CD4-positive, alpha-beta T cell (primary cell): ENCODE data around the gene DDX17. TPM values are rescaled to one million over a fixed set of nuclear protein-coding genes. Genes with fewer than 3 reads are reported as not detected.

Source experiments
- ATAC-seq: fragments of 200-7000 bp; cut with Tn5 transposase; one replicate; pipeline ENCODE4 v1.10.0; 2022; ENCODE audit warnings: mild to moderate bottlenecking; ENCODE audit not compliant: poor library complexity
- CTCF ChIA-PET: fragments of 350-600 bp; sonication (Branson Sonifier 250); formaldehyde crosslinking; loops from one replicate; lab custom pipeline; 2021; ENCODE audit warnings: antibody characterized with exemption, inconsistent platforms; lab: Charles Lee
- POLR2A ChIA-PET: fragments of 350-600 bp; sonication (Branson Sonifier 250); formaldehyde crosslinking; loops from one replicate; lab custom pipeline; 2021; ENCODE audit warnings: antibody characterized with exemption, inconsistent platforms; lab: Charles Lee
- DNase-seq, 14 experiments: peaks; one replicate each; pipeline ENCODE4 v3.0.0-alpha.2; 2013 to 2020; ENCODE audit warnings: mixed read lengths in 2 of 14
- H3K27ac ChIP-seq, 2 donors: one replicate each; pipeline versions ENCODE4 v1.5.1 to v1.7.0; 2013; ENCODE audit warnings: low read length in 2 of 2, low read depth in 1 of 2, mild to moderate bottlenecking in 1 of 2
- H3K27me3 ChIP-seq, 2 experiments: 1 replicate in 1 of 2; 2 replicates in 1 of 2; pipeline versions ENCODE4 v1.6.1 to v1.7.0; 2013; ENCODE audit warnings: low read length in 2 of 2, control low read depth in 1 of 2, mild to moderate bottlenecking in 1 of 2, moderate library complexity in 1 of 2; ENCODE audit not compliant: insufficient read depth in 2 of 2, control insufficient read depth in 1 of 2
- H3K36me3 ChIP-seq: one replicate; pipeline ENCODE4 v1.6.1; 2013; ENCODE audit warnings: low read length, control low read depth; ENCODE audit not compliant: insufficient read depth
- H3K4me1 ChIP-seq: one replicate; pipeline ENCODE4 v1.6.1; 2013; ENCODE audit warnings: low read length, control low read depth; ENCODE audit not compliant: insufficient read depth
- H3K4me3 ChIP-seq: one replicate; pipeline ENCODE4 v1.5.1; 2013; ENCODE audit warnings: mild to moderate bottlenecking, low read length, moderate library complexity
- H3K9me3 ChIP-seq, 2 experiments: 1 replicate in 1 of 2; 2 replicates in 1 of 2; pipeline versions ENCODE4 v1.6.1 to v1.7.0; 2013; ENCODE audit warnings: low read length in 2 of 2, mild to moderate bottlenecking in 2 of 2, control low read depth in 1 of 2, moderate library complexity in 1 of 2; ENCODE audit not compliant: control insufficient read depth in 1 of 2, insufficient read depth in 1 of 2
- H3K27ac Mint-ChIP-seq: one replicate; pipeline ENCODE4 v1.8.0; 2020; ENCODE audit warnings: mixed read lengths
- H3K27me3 Mint-ChIP-seq: one replicate; pipeline ENCODE4 v1.8.0; 2021; ENCODE audit warnings: mixed read lengths
- H3K36me3 Mint-ChIP-seq: one replicate; pipeline ENCODE4 v1.8.0; 2021; ENCODE audit warnings: low read depth, mixed read lengths
- H3K4me1 Mint-ChIP-seq: one replicate; pipeline ENCODE4 v1.8.0; 2021; ENCODE audit warnings: low read depth, mixed read lengths
- H3K4me3 Mint-ChIP-seq: one replicate; pipeline ENCODE4 v1.8.0; 2020; ENCODE audit warnings: mild to moderate bottlenecking, mixed read lengths
- H3K9me3 Mint-ChIP-seq: one replicate; pipeline ENCODE4 v1.8.0; 2020; ENCODE audit warnings: mixed read lengths
- CTCF ChIP-seq: fragments of 200-600 bp; IDR thresholded peaks from one replicate; pipeline ENCODE4 v1.8.0; 2022; ENCODE audit warnings: antibody characterized with exemption, mild to moderate bottlenecking
- intact Hi-C, 2 experiments: fragments of 100-400 bp; cut with DNase I in 1 of 2; cut with micrococcal nuclease in 1 of 2; formaldehyde crosslinking; loops; one replicate each; pipeline versions ENCODE4 v1.15.1 to v1.9.0; 2023 to 2025; cut with DNase I, micrococcal nuclease
- total RNA-seq, 174 experiments: library from RNA in 2 of 174; stranded (reverse) in 2 of 174; gene quantifications; one replicate each; pipeline ENCODE4 v1.2.3 and lab custom pipeline; 2021 to 2026

DDX17 gene
- total RNA-seq, 2 experiments from 2014 or later: 454 to 462 TPM

GRCh38 chr22:38451404-38451803, 54.7 kb downstream of the DDX17 start:
- CTCF ChIA-PET: no interaction called here
- Mint-ChIP-seq H3K4me1 (peaks cover 11% of the 10 kb centered on the region), H3K27me3 (peaks cover 49% of the 10 kb centered on the region), H3K36me3 (no peaks in the 10 kb centered on the region), H3K27ac (no peak overlapping the region), H3K9me3 (no peaks in the 10 kb centered on the region), H3K4me3 (no peak overlapping the region)
- ATAC-seq (no peak), DNase-seq (no peak)
- intact Hi-C loops: no loop called here
- POLR2A ChIA-PET: no interaction called here
- Histone ChIP-seq H3K4me1 (peaks cover 12% of the 10 kb centered on the region), H3K27me3 (peaks cover 23 to 34% of the 10 kb centered on the region in 2 experiments), H3K27ac (no peak overlapping the region), H3K4me3 (no peak overlapping the region), H3K36me3 (no peaks in the 10 kb centered on the region), H3K9me3 (peaks cover 0 to 8% of the 10 kb centered on the region in 2 experiments)
- no peak for TF ChIP-seq CTCF

GRCh38 chr22:38450234-38450797, 55.8 kb downstream of the DDX17 start:
- H3K27ac ChIP-seq: no peak overlapping the region
- intact Hi-C loops: no loop called here
- H3K4me1 ChIP-seq: peaks cover 10% of the 10 kb centered on the region
- DNase-seq (no peak), ATAC-seq (no peak)
- H3K27ac Mint-ChIP-seq: no peak overlapping the region
- peaks cover 18 to 29% of the 10 kb centered on the region in 2 experiments for H3K27me3 ChIP-seq
- H3K4me3 Mint-ChIP-seq: no peak overlapping the region
- H3K4me3 ChIP-seq: no peak overlapping the region
- H3K36me3 ChIP-seq: no peaks in the 10 kb centered on the region
- peaks cover 47% of the 10 kb centered on the region for H3K27me3 Mint-ChIP-seq
- ChIA-PET CTCF (no interaction called here), POLR2A (no interaction called here)
- peaks cover 0 to 8% of the 10 kb centered on the region in 2 experiments for H3K9me3 ChIP-seq
- H3K9me3 Mint-ChIP-seq: no peaks in the 10 kb centered on the region
- H3K36me3 Mint-ChIP-seq: no peaks in the 10 kb centered on the region
- no peak for TF ChIP-seq CTCF
- H3K4me1 Mint-ChIP-seq: peaks cover 10% of the 10 kb centered on the region

- Mint-ChIP-seq H3K27me3 (peaks cover 47% of the 10 kb centered on the region), H3K4me1 (peaks cover 10% of the 10 kb centered on the region), H3K4me3 (no peak overlapping the region), H3K9me3 (no peaks in the 10 kb centered on the region), H3K27ac (no peak overlapping the region), H3K36me3 (no peaks in the 10 kb centered on the region)
- Histone ChIP-seq H3K36me3 (no peaks in the 10 kb centered on the region), H3K9me3 (peaks cover 0 to 8% of the 10 kb centered on the region in 2 experiments), H3K27me3 (peaks cover 18 to 29% of the 10 kb centered on the region in 2 experiments), H3K4me3 (no peak overlapping the region), H3K27ac (no peak overlapping the region), H3K4me1 (peaks cover 10% of the 10 kb centered on the region)
- ChIA-PET CTCF (no interaction called here), POLR2A (no interaction called here)
- ATAC-seq (no peak), DNase-seq (no peak)
- intact Hi-C loops: no loop called here
- TF ChIP-seq CTCF: no peak
Observed at GRCh38 chr22:38449776-38450175, 56.3 kb downstream of the DDX17 start.
